ENCODE measurements around the gene ITGA2.

Gene ITGA2

DNA sequence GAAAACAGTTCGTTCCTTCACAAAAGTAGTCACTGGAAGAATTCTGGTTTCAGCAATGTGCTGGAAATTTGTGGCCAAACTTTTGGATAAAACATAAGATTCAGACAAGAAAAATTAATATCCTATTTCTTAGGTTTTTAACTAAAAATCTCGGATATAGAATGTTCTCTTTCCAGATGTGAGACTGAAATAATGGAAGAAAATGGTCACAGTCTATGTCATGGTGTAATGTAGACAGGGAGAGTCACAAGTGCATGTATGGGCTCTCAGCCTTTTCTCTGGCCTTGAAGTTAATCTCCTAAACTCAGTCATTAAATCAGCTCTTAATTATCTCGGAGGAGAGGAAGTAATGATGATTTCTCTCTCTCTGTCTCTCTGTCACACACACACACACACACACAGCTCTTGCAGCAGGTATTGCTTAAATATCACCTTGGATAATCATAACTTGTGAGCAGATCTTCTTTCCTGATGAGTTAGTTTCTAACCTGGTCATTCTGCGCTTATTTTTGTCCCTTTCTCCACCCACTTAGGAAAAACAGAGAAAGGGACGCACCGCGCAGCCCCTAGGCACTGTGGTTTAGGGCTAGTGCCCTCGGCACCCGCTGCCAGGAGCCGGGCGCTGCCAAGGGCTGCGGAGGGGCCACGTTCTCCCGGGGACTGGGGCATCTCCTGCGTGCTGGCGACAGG, 672 bp upstream of the ITGA2 start:
- DNase-seq, result no peak

GRCh38 chr5:52989781-52990527, 802 bp downstream of the ITGA2 start:
- DNase-seq, result peak in 48 of 56 donors; percentile 7 to 71 (median 34)

- no peak for DNase-seq
Observed at GRCh38 chr5:52990528-52990925, 1.4 kb downstream of the ITGA2 start.

DNA sequence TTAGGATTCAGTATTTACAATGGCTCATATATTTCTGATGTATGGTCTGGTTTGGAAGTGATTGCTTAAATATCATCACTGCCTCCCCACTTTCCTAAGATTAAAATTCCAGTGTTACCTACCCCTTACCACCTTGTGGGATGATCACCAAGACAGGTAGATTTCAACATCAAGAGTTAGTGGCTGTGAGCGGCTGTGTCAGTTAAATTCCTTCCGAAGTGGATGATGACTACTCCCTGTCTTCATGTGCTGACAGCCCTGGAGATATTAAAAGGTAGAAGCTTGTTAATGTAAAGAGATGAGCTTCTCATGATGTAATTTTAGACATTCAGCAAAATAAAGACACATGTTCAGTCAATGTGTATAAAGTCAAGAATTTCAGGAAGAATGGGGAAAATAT, 4.2 kb downstream of the ITGA2 start:
- no peak for DNase-seq

GRCh38 chr5:52994266-52994665, 5.1 kb downstream of the ITGA2 start:
- no peak for DNase-seq

- DNase-seq, result no peak
Observed at GRCh38 chr5:52995095-52995494, 5.9 kb downstream of the ITGA2 start.

- no peak for DNase-seq
Observed at GRCh38 chr5:52995914-52996313, 6.8 kb downstream of the ITGA2 start.

DNA sequence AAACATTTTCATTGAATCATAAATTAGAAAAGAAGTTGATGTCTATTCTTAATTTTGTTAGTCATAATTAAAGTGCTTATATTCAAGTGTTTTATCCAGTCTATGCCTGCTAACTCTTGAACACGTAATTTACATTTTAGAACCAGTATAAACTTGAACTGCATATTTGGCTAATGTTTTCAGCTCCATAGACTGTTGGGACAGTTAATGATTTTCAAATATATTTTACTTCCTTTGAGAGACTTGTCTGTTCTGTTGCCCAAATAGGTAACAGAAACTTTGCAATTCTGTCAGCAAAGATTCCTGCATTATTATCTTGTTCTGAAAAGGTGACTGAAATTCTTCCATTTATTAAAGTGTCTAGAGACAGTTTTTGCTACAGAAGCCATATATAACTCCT, 7.8 kb downstream of the ITGA2 start:
- DNase-seq, result no peak

DNA sequence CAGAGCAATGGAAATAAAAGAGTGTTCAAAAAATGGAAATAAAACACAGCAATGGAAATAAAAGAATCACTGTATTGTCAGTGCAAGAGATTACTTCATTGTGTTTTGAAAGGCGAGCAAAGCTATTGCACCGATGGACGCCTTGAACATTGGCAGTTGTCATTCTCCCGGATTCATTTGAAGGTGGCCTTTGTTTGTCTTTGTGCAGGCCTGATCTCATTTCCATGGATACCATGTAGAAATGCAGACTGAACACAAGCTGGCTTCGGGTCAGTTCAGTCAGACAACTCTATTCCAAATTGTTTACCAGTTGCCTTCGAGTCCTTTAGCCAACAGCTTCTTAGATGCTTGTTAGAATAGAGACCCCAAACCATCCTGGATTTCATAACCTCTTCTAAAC, 8.3 kb downstream of the ITGA2 start:
- DNase-seq, result peak in 44 of 56 donors; percentile 3 to 95 (median 56)

DNA sequence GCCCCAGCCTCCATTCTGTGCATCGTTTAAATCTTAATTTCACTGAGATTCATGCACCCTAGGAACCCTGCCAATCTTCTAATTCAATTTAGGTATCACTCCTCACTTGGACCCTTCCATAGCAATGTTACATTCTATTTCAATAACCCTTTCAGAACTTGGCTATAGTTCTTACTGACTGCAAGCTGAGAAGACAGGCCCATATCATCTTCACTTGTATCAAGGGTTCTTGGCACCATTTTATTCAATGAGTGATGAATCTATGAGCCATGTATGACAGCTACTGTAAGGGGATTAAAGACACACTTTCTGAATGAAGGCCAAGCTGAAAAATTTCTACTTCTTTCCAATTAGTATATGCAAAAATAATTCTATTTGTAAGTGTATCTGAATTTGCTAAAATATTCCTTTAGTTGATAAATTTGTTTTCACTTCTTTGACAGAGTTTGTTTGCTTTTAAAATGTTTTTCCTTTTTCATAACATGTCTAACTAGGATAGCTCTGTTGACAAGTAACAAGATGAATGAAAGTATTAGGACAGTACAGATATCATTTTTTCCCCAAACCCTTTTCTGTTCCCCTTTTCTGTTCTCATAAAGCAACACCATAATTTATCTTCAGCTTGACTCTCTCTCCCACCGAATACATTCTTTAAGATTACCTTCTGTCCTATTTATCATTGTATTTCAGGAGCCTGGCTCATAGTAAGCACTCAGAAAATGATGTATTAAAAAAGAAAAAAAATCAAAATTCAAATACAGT, 9.6 kb downstream of the ITGA2 start:
- no peak for DNase-seq

GRCh38 chr5:52999344-52999949, 10.3 kb downstream of the ITGA2 start:
- peak in 1 of 56 donors; percentile 5 for DNase-seq

DNA sequence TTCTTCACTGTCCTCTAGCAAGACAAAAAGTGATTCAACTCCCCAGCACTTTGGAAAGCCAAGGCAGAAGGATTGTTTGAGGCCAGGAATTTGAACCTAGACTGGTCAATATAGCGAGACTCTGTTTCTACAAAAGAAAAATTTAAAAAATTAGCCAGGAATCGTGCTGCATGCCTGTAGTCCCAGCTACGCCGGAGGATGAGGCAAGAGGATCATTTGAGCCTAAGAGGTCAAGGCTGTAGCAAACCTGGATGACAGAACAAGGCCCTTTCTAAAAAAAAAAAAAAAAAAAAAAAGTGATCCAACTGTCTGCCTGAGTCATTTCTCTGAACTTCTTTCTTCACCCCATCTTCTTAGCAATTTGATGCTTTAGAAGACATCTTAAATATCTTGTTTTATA, 12.4 kb downstream of the ITGA2 start:
- DNase-seq, result no peak

DNA sequence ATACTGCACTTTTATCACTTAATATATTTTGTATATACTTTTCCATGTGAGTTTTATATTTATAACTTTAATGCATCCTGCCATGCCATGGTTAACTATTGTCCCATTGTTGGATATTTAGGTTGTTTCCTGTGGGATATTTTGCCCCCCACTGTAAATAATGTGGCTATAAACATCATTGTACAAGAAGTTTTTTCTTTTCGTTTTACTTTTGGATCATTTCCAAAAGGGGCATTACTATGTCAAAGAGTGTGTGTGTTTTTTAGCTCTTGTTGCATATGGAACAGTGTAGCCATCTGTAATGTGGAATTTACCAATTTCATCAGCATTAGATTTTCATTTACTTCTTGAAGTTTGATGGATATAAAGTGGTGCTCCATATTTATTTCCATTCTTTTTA, 13.3 kb downstream of the ITGA2 start:
- no peak for DNase-seq

GRCh38 chr5:53003144-53003543, 14.0 kb downstream of the ITGA2 start:
- DNase-seq, result no peak

- no peak for DNase-seq
Observed at GRCh38 chr5:53006911-53007890, 18.0 kb downstream of the ITGA2 start.

DNA sequence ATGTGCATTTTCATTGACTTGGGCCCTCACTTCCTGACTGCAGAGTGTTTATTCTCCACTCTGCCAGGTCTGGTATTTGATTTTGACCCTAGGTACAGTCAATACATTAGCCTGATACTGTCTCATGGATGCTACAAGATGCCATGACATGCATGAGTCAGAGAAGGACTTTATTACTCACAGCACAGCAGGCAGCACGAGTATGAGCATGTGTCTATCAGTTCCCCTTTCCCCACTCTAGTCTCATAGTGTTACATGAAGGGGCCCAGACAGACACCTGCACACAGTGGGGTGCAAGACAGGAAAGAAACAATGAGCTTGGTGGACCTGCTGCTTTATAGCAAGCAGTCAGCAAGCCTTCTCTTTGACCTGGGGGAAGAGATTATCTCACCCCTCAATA, 19.6 kb downstream of the ITGA2 start:
- no peak for DNase-seq

DNA sequence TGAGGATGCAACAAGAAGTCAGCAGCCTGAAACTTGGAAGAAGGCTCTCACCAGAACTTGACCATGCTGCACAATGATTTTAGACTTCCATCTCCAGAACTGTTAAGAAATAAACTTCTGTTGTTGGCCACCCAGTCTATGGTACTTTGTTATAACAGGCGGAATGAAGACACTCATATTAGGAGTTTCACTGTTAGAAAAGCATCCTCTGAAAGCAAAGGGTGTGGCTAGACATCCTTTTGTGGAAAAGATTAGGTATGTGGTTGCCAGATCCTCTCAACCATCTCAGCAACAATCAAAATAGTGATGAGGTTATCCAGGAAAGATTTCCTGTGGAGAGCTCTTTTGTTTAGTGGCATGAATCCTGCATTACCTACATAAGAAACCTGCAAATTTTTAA, 20.7 kb downstream of the ITGA2 start:
- DNase-seq, result no peak

GRCh38 chr5:53010814-53011213, 21.7 kb downstream of the ITGA2 start:
- DNase-seq, result no peak

DNA sequence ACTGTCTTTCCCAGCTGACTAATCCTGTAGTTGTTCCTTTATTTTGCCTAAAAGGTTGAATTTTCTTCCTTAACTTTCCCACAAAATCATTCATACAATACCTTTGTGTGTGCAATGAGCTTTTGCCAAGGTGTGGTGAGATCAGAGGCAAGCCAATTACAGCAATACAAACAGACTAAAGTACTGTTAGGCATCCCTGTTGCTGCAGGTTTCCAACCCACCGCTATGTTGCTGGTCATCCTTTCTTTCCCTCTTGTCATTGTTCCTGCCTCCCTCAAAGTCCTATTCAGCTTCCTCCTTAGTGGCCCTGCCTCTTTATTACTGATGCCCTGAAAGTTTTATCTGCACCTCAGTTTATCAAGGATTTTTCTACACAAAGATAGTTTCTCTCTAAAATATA, 22.1 kb downstream of the ITGA2 start:
- no peak for DNase-seq

DNA sequence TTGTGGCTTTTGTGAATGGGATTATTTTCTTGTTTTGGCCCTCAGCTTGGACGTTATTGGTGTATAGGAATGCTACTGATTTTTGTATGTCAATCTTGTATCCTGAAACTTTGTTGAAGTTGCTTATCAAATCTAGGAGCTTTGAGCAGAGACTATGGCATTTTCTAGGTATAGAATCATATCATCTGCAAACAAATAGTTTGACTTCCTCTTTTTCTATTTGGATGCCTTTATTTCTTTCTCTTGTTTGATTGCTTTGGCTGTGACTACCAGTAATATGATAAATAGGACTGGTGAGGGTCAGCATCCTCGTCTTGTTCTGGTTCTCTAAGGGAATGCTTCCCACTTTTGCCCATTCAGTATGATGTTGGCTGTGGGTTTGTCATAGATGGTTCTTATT, 24.7 kb downstream of the ITGA2 start:
- DNase-seq, result no peak

GRCh38 chr5:53017383-53017782, 28.2 kb downstream of the ITGA2 start:
- peak in 34 of 56 donors; percentile 10 to 75 (median 39) for DNase-seq

Data from amygdala (tissue), 56 donors.